ENCODE data around the gene SHCBP1L.

GRCh38 chr1:182905321-182905720 lies 47.6 kb downstream of the SHCBP1L start:
- TF ChIP-seq POLR2A (IDR thresholded peaks at IDR 0.05; ENCODE audit: low read length) (no peak), GATA1 (IDR thresholded peaks at IDR 0.05; ENCODE audit: low read depth, low read length) (no peak)
